GM12878 (cell line): Measurements from ENCODE around the gene MPP7. TPM values are rescaled to one million over a fixed set of nuclear protein-coding genes. Genes with fewer than 3 reads are reported as not detected.
A peak's percentile ranks its signal among the peaks of the same experiment; 100 is the strongest.

ENCODE experiments used
- BMI1 ChIP-seq: fragments of 450-650 bp; IDR thresholded peaks from 2 replicates; pipeline ENCODE4 v1.6.1; 2016; ENCODE audit warnings: mild to moderate bottlenecking, moderate library complexity, borderline replicate concordance
- ESRRA ChIP-seq: IDR thresholded peaks from 2 replicates; pipeline ENCODE4 v1.6.1; 2012; ENCODE audit warnings: mild to moderate bottlenecking, low read length, improper control_type of control experiment
- FOS ChIP-seq: IDR thresholded peaks from 3 replicates; pipeline ENCODE4 v1.6.1; 2011; ENCODE audit warnings: borderline replicate concordance; ENCODE audit not compliant: insufficient read length; ENCODE audit errors: extremely low read depth
- FOXK2 ChIP-seq: fragments of 450-650 bp; IDR thresholded peaks from 2 replicates; pipeline ENCODE4 v1.6.1; 2017; ENCODE audit warnings: mild to moderate bottlenecking, moderate library complexity
- GABPA ChIP-seq: IDR thresholded peaks from 2 replicates; pipeline ENCODE4 v1.6.1; 2014; ENCODE audit warnings: antibody characterized with exemption, low read depth, mild to moderate bottlenecking, inconsistent platforms
- KDM1A ChIP-seq: fragments of 200-600 bp; sonication (generic); IDR thresholded peaks from 2 replicates; pipeline ENCODE4 v1.6.1; 2016; ENCODE audit warnings: borderline replicate concordance
- KLF5 ChIP-seq: fragments of 450-650 bp; IDR thresholded peaks from 2 replicates; pipeline ENCODE4 v1.6.1; 2014; ENCODE audit warnings: mild to moderate bottlenecking; ENCODE audit not compliant: partially characterized antibody
- MYB ChIP-seq: fragments of 150-350 bp; IDR thresholded peaks from 2 replicates; pipeline ENCODE4 v1.6.1; 2014; ENCODE audit warnings: mild to moderate bottlenecking, low read depth, low read length, borderline replicate concordance
- NR2C2 ChIP-seq: IDR thresholded peaks from 2 replicates; pipeline ENCODE4 v1.6.1; 2011; ENCODE audit warnings: borderline replicate concordance, low read depth; ENCODE audit not compliant: control insufficient read depth, insufficient read length
- PAX5 ChIP-seq: IDR thresholded peaks from 2 replicates; pipeline ENCODE4 v1.6.1; 2011; ENCODE audit warnings: low read depth, low read length, borderline replicate concordance
- POU2F2 ChIP-seq: IDR thresholded peaks from 3 replicates; pipeline ENCODE4 v1.6.1; 2011; ENCODE audit warnings: low read depth, mild to moderate bottlenecking, low read length, borderline replicate concordance
- RUNX3 ChIP-seq: IDR thresholded peaks from 2 replicates; pipeline ENCODE4 v1.6.1; 2012; ENCODE audit warnings: low read length, inconsistent platforms
- SIN3A ChIP-seq: IDR thresholded peaks from 2 replicates; pipeline ENCODE4 v1.6.1; 2012; ENCODE audit warnings: low read depth, low read length, improper control_type of control experiment
- SIX5 ChIP-seq: IDR thresholded peaks from 2 replicates; pipeline ENCODE4 v1.6.1; 2011; ENCODE audit warnings: mild to moderate bottlenecking, low read depth, low read length, moderate library complexity; ENCODE audit not compliant: severe bottlenecking
- ZSCAN29 ChIP-seq: fragments of 450-650 bp; IDR thresholded peaks from 2 replicates; pipeline ENCODE4 v1.6.1; 2017; ENCODE audit warnings: mild to moderate bottlenecking, moderate library complexity
- polyA plus RNA-seq, 11 experiments: library from polyadenylated mRNA; depleted of rRNA in 4 of 11; unstranded in 6 of 11; stranded (reverse) in 5 of 11; fragments of >200 nt; fragmentation: Nextera tagmentation in 4 of 11; fragmentation: Illumina TruSeq in 1 of 11; extraction: Ambion mirVana in 4 of 11; extraction: Trizol in 1 of 11; gene quantifications; 1 replicate in 1 of 11; 2 replicates in 10 of 11; pipeline versions ENCODE4 v1.2.1 to v1.2.3, GENCODE V29; 2011 to 2016; ENCODE audit warnings: inconsistent platforms in 2 of 11, missing spikeins in 2 of 11, low read depth in 1 of 11
- total RNA-seq, 4 experiments: library from RNA; depleted of rRNA in 3 of 4; stranded (reverse); fragments of >200 nt in 3 of 4; fragmentation: Illumina TruSeq in 1 of 4; extraction: Trizol in 1 of 4; gene quantifications; 2 replicates each; pipeline versions ENCODE4 v1.2.1 to v1.2.3, GENCODE V29; 2013 to 2021
- TF ChIP-seq, protein P1 (sequence below): fragments of 450-650 bp; IDR thresholded peaks from 2 replicates; pipeline ENCODE4 v1.6.1; 2018; ENCODE audit warnings: borderline replicate concordance, mild to moderate bottlenecking; ENCODE audit not compliant: partially characterized antibody
- TF ChIP-seq, protein P2 (sequence below): fragments of 450-650 bp; IDR thresholded peaks from 2 replicates; pipeline ENCODE4 v1.6.1; 2017; ENCODE audit warnings: antibody characterized with exemption, mild to moderate bottlenecking, moderate library complexity
- TF ChIP-seq, protein P3 (sequence below): fragments of 450-650 bp; IDR thresholded peaks from 2 replicates; pipeline ENCODE4 v1.6.1; 2014; ENCODE audit warnings: mild to moderate bottlenecking
- TF ChIP-seq, protein P4 (sequence below): IDR thresholded peaks from 2 replicates; pipeline ENCODE4 v1.6.1; 2011; ENCODE audit warnings: borderline replicate concordance, low read depth, mild to moderate bottlenecking, moderate library complexity, low read length; ENCODE audit not compliant: insufficient read depth, poor library complexity, severe bottlenecking
- TF ChIP-seq, protein P5 (sequence below): fragments of 450-650 bp; IDR thresholded peaks from 2 replicates; pipeline ENCODE4 v1.6.1; 2017; ENCODE audit warnings: mild to moderate bottlenecking

The MPP7 gene
- total and polyA plus RNA-seq, 10 of the 15 experiments (the other 5 are each of a cell fraction or from before 2014, with no cell fraction given) = 0.01 to 0.15 (median 0.05) TPM; not detected in 2

DNA sequence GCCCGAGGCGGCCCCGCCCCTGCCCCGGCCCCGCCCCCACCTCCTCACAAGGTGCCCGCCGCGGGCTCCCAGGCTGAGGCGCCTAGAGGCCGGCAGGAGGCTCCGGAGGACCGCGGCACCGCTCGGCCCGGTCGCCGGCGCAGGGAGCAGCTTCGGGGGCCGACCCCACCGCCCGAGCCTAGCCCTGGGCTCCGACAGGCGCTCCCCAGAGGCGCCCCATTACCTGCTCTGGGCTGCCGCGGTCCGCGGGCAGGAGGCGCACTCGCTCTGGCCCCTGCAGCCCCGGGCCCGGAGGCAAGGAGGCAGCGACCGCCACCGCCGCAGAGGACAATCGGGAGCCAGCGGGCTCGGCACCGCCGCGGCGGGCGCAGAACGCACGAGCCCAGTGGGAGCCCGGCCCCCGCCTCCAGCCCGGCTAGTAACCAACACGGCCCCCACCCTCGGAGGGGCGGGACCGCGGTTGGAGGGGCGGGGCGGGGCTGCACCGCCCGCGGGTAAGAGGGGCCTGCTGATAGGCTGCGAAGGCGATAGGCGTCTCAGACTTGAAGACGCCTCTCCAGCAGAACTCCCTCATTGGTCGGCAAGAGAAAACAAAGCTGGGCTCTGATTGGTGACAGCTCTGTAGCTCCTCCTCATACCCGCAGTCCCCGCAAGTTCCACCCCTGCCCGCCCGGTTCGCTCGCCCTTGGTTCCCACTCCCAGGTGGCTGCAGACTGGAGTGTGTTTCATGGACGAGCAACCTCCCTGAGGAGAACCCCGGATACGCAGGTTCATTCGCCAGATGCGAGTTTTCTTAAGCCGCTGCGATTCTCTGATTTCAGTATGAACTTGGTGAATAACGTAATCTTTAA is at the start of gene MPP7 (continued):
- TF ChIP-seq, protein P1, sequence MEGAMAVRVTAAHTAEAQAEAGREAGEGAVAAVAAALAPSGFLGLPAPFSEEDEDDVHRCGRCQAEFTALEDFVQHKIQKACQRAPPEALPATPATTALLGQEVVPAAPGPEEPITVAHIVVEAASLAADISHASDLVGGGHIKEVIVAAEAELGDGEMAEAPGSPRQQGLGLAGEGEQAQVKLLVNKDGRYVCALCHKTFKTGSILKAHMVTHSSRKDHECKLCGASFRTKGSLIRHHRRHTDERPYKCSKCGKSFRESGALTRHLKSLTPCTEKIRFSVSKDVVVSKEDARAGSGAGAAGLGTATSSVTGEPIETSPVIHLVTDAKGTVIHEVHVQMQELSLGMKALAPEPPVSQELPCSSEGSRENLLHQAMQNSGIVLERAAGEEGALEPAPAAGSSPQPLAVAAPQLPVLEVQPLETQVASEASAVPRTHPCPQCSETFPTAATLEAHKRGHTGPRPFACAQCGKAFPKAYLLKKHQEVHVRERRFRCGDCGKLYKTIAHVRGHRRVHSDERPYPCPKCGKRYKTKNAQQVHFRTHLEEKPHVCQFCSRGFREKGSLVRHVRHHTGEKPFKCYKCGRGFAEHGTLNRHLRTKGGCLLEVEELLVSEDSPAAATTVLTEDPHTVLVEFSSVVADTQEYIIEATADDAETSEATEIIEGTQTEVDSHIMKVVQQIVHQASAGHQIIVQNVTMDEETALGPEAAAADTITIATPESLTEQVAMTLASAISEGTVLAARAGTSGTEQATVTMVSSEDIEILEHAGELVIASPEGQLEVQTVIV = no peak
- TF ChIP-seq SIN3A (no peak), BMI1 (no peak), FOS (peak; percentile 48), KLF5 (no peak), MYB (no peak), PAX5 (no peak), SIX5 (no peak), RUNX3 (peak; percentile 60), NR2C2 (no peak), GABPA (no peak), ZSCAN29 (no peak), FOXK2 (no peak), KDM1A (no peak), POU2F2 (no peak), ESRRA (no peak)
- TF ChIP-seq, protein P2, sequence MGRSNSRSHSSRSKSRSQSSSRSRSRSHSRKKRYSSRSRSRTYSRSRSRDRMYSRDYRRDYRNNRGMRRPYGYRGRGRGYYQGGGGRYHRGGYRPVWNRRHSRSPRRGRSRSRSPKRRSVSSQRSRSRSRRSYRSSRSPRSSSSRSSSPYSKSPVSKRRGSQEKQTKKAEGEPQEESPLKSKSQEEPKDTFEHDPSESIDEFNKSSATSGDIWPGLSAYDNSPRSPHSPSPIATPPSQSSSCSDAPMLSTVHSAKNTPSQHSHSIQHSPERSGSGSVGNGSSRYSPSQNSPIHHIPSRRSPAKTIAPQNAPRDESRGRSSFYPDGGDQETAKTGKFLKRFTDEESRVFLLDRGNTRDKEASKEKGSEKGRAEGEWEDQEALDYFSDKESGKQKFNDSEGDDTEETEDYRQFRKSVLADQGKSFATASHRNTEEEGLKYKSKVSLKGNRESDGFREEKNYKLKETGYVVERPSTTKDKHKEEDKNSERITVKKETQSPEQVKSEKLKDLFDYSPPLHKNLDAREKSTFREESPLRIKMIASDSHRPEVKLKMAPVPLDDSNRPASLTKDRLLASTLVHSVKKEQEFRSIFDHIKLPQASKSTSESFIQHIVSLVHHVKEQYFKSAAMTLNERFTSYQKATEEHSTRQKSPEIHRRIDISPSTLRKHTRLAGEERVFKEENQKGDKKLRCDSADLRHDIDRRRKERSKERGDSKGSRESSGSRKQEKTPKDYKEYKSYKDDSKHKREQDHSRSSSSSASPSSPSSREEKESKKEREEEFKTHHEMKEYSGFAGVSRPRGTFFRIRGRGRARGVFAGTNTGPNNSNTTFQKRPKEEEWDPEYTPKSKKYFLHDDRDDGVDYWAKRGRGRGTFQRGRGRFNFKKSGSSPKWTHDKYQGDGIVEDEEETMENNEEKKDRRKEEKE = no peak
- TF ChIP-seq, protein P3, sequence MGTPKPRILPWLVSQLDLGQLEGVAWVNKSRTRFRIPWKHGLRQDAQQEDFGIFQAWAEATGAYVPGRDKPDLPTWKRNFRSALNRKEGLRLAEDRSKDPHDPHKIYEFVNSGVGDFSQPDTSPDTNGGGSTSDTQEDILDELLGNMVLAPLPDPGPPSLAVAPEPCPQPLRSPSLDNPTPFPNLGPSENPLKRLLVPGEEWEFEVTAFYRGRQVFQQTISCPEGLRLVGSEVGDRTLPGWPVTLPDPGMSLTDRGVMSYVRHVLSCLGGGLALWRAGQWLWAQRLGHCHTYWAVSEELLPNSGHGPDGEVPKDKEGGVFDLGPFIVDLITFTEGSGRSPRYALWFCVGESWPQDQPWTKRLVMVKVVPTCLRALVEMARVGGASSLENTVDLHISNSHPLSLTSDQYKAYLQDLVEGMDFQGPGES = no peak
- TF ChIP-seq, protein P4, sequence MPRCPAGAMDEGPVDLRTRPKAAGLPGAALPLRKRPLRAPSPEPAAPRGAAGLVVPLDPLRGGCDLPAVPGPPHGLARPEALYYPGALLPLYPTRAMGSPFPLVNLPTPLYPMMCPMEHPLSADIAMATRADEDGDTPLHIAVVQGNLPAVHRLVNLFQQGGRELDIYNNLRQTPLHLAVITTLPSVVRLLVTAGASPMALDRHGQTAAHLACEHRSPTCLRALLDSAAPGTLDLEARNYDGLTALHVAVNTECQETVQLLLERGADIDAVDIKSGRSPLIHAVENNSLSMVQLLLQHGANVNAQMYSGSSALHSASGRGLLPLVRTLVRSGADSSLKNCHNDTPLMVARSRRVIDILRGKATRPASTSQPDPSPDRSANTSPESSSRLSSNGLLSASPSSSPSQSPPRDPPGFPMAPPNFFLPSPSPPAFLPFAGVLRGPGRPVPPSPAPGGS = no peak
- TF ChIP-seq, protein P5, sequence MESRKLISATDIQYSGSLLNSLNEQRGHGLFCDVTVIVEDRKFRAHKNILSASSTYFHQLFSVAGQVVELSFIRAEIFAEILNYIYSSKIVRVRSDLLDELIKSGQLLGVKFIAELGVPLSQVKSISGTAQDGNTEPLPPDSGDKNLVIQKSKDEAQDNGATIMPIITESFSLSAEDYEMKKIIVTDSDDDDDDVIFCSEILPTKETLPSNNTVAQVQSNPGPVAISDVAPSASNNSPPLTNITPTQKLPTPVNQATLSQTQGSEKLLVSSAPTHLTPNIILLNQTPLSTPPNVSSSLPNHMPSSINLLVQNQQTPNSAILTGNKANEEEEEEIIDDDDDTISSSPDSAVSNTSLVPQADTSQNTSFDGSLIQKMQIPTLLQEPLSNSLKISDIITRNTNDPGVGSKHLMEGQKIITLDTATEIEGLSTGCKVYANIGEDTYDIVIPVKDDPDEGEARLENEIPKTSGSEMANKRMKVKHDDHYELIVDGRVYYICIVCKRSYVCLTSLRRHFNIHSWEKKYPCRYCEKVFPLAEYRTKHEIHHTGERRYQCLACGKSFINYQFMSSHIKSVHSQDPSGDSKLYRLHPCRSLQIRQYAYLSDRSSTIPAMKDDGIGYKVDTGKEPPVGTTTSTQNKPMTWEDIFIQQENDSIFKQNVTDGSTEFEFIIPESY = no peak
